Right lobe of liver (tissue), 4 donors: Measurements from ENCODE around the gene PDZD2.

Experiments
- POLR2A ChIP-seq: fragments of 450-650 bp; IDR thresholded peaks from one replicate; pipeline ENCODE4 v1.6.1; 2017; ENCODE audit warnings: antibody characterized with exemption, mild to moderate bottlenecking
- TF ChIP-seq, protein P1 (sequence below), 4 donors: fragments of 200-600 bp in 3 of 4; fragments of 450-650 bp in 1 of 4; IDR thresholded peaks; one replicate each; pipeline versions ENCODE4 v1.5.1 to v1.8.0; 2016 to 2022; ENCODE audit warnings: antibody characterized with exemption in 4 of 4, mild to moderate bottlenecking in 2 of 4
- donor health status: DM: no; HTN: no; CAD: no.
- donor health status: DM: no; HTN: no; CAD: no.
- donor health status: DM: no; HTN: yes; CAD: no.

- no peak for TF ChIP-seq POLR2A
- TF ChIP-seq, protein P1, sequence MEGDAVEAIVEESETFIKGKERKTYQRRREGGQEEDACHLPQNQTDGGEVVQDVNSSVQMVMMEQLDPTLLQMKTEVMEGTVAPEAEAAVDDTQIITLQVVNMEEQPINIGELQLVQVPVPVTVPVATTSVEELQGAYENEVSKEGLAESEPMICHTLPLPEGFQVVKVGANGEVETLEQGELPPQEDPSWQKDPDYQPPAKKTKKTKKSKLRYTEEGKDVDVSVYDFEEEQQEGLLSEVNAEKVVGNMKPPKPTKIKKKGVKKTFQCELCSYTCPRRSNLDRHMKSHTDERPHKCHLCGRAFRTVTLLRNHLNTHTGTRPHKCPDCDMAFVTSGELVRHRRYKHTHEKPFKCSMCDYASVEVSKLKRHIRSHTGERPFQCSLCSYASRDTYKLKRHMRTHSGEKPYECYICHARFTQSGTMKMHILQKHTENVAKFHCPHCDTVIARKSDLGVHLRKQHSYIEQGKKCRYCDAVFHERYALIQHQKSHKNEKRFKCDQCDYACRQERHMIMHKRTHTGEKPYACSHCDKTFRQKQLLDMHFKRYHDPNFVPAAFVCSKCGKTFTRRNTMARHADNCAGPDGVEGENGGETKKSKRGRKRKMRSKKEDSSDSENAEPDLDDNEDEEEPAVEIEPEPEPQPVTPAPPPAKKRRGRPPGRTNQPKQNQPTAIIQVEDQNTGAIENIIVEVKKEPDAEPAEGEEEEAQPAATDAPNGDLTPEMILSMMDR (IDR thresholded peaks at IDR 0.05) = no peak
Observed at GRCh38 chr5:32017692-32018367, 378.9 kb downstream of the PDZD2 start.
